Measurements from ENCODE around the gene OR4M1.
"Not testable (repeated sequence)": the region's sequence is repeated elsewhere in the genome, so short reads cannot be mapped to it uniquely, and the experiment has no call there.

OR4M1 gene

GRCh38 chr14:19771895-19772430 lies 1.3 kb upstream of the OR4M1 start:
- Histone ChIP-seq H3K79me2 (ENCODE audit: insufficient read depth, low read length) (no peaks in the 10 kb centered on the region), H3K27me3 (ENCODE audit: insufficient read depth, low read length) (no peaks in the 10 kb centered on the region), H3K9me3 (ENCODE audit: low read length) (0 out of 2 replicates have a peak, but pooled peaks cover 3% of the 10 kb centered on the region), H3K27ac (ENCODE audit: low read depth, low read length, poor library complexity, severe bottlenecking) (no peak overlapping the region), H3K9ac (ENCODE audit: low read length) (no peak overlapping the region), H3K4me1 (ENCODE audit: insufficient read depth, low read length, severe bottlenecking) (no peaks in the 10 kb centered on the region), H3K4me2 (ENCODE audit: low read length) (no peak overlapping the region), H3K9me2 (ENCODE audit: low read depth, low read length) (no peaks in the 10 kb centered on the region; the same call in 1 of the 2 replicates), H2AFZ (ENCODE audit: low read length) (no peak overlapping the region), H3K36me3 (ENCODE audit: insufficient read depth, low read length) (no peaks in the 10 kb centered on the region), H3F3A (ENCODE audit: insufficient read depth, low read length) (no peaks in the 10 kb centered on the region), H4K20me1 (ENCODE audit: insufficient read depth, low read length) (no peaks in the 10 kb centered on the region), H3K4me3 (ENCODE audit: low read depth, low read length, poor library complexity, severe bottlenecking) (no peak overlapping the region)
- TF ChIP-seq CTCF (IDR thresholded peaks at IDR 0.05; ENCODE audit: low read length) (no peak), EZH2 (IDR thresholded peaks at IDR 0.05; ENCODE audit: borderline replicate concordance, low read length) (no peak)

- not testable (repeated sequence) for H3K27me3 ChIP-seq (ENCODE audit: insufficient read depth, low read length); H3K4me3 ChIP-seq (ENCODE audit: low read depth, low read length, poor library complexity, severe bottlenecking); H3K9me2 ChIP-seq (ENCODE audit: low read depth, low read length); H3F3A ChIP-seq (ENCODE audit: insufficient read depth, low read length); H3K79me2 ChIP-seq (ENCODE audit: insufficient read depth, low read length); H3K9ac ChIP-seq (ENCODE audit: low read length); H3K36me3 ChIP-seq (ENCODE audit: insufficient read depth, low read length); H3K27ac ChIP-seq (ENCODE audit: low read depth, low read length, poor library complexity, severe bottlenecking); H3K4me2 ChIP-seq (ENCODE audit: low read length); H3K4me1 ChIP-seq (ENCODE audit: insufficient read depth, low read length, severe bottlenecking); H3K9me3 ChIP-seq (ENCODE audit: low read length); H4K20me1 ChIP-seq (ENCODE audit: insufficient read depth, low read length); H2AFZ ChIP-seq (ENCODE audit: low read length)
Measured at GRCh38 chr14:19772454-19772853, 850 bp upstream of the OR4M1 start.

- no peak overlapping the region for H3K9ac ChIP-seq (ENCODE audit: low read length)
- H3K79me2 ChIP-seq (ENCODE audit: insufficient read depth, low read length) = no peaks in the 10 kb centered on the region
- TF ChIP-seq CTCF (IDR thresholded peaks at IDR 0.05; ENCODE audit: low read length) = no peak
- no peak for TF ChIP-seq EZH2 (IDR thresholded peaks at IDR 0.05; ENCODE audit: borderline replicate concordance, low read length)
- H3K27me3 ChIP-seq (ENCODE audit: insufficient read depth, low read length) = no peaks in the 10 kb centered on the region
- no peaks in the 10 kb centered on the region for H4K20me1 ChIP-seq (ENCODE audit: insufficient read depth, low read length)
- no peak overlapping the region for H2AFZ ChIP-seq (ENCODE audit: low read length)
- H3K9me3 ChIP-seq (ENCODE audit: low read length) = 0 out of 2 replicates have a peak, but pooled peaks cover 3% of the 10 kb centered on the region
- no peaks in the 10 kb centered on the region for H3K4me1 ChIP-seq (ENCODE audit: insufficient read depth, low read length, severe bottlenecking)
- no peaks in the 10 kb centered on the region for H3K9me2 ChIP-seq (ENCODE audit: low read depth, low read length)
- H3K4me3 ChIP-seq (ENCODE audit: low read depth, low read length, poor library complexity, severe bottlenecking) = no peak overlapping the region
- H3K27ac ChIP-seq (ENCODE audit: low read depth, low read length, poor library complexity, severe bottlenecking) = no peak overlapping the region
- H3K4me2 ChIP-seq (ENCODE audit: low read length) = no peak overlapping the region
- no peaks in the 10 kb centered on the region for H3F3A ChIP-seq (ENCODE audit: insufficient read depth, low read length)
- no peaks in the 10 kb centered on the region for H3K36me3 ChIP-seq (ENCODE audit: insufficient read depth, low read length)
Measured at GRCh38 chr14:19775587-19775986, 2.3 kb downstream of the OR4M1 start.

- H3K4me1 ChIP-seq (ENCODE audit: insufficient read depth, low read length, severe bottlenecking); H3K9me2 ChIP-seq (ENCODE audit: low read depth, low read length); H2AFZ ChIP-seq (ENCODE audit: low read length); H3K27ac ChIP-seq (ENCODE audit: low read depth, low read length, poor library complexity, severe bottlenecking); H3K27me3 ChIP-seq (ENCODE audit: insufficient read depth, low read length); H3K4me3 ChIP-seq (ENCODE audit: low read depth, low read length, poor library complexity, severe bottlenecking); H4K20me1 ChIP-seq (ENCODE audit: insufficient read depth, low read length); H3K9me3 ChIP-seq (ENCODE audit: low read length); H3K9ac ChIP-seq (ENCODE audit: low read length); H3K4me2 ChIP-seq (ENCODE audit: low read length); H3K79me2 ChIP-seq (ENCODE audit: insufficient read depth, low read length); H3K36me3 ChIP-seq (ENCODE audit: insufficient read depth, low read length); H3F3A ChIP-seq (ENCODE audit: insufficient read depth, low read length): not testable (repeated sequence)
Measured at GRCh38 chr14:19785848-19786247, 12.5 kb downstream of the OR4M1 start.

- not testable (repeated sequence) for H3K9ac ChIP-seq (ENCODE audit: low read length); H3K9me3 ChIP-seq (ENCODE audit: low read length)
Measured at GRCh38 chr14:19787318-19787717, 14.0 kb downstream of the OR4M1 start.

GRCh38 chr14:19788150-19788549 lies 14.8 kb downstream of the OR4M1 start:
- H3F3A ChIP-seq (ENCODE audit: insufficient read depth, low read length); H3K36me3 ChIP-seq (ENCODE audit: insufficient read depth, low read length); H3K27me3 ChIP-seq (ENCODE audit: insufficient read depth, low read length); H2AFZ ChIP-seq (ENCODE audit: low read length); H3K4me2 ChIP-seq (ENCODE audit: low read length); H3K4me1 ChIP-seq (ENCODE audit: insufficient read depth, low read length, severe bottlenecking); H3K4me3 ChIP-seq (ENCODE audit: low read depth, low read length, poor library complexity, severe bottlenecking); H4K20me1 ChIP-seq (ENCODE audit: insufficient read depth, low read length); H3K27ac ChIP-seq (ENCODE audit: low read depth, low read length, poor library complexity, severe bottlenecking); H3K9me2 ChIP-seq (ENCODE audit: low read depth, low read length); H3K9me3 ChIP-seq (ENCODE audit: low read length); H3K79me2 ChIP-seq (ENCODE audit: insufficient read depth, low read length); H3K9ac ChIP-seq (ENCODE audit: low read length): not testable (repeated sequence)

More at GRCh38 chr14:19787318-19787717, 14.0 kb downstream of the OR4M1 start:
- not testable (repeated sequence) for H3K9me2 ChIP-seq (ENCODE audit: low read depth, low read length); H3K79me2 ChIP-seq (ENCODE audit: insufficient read depth, low read length); H2AFZ ChIP-seq (ENCODE audit: low read length); H3K4me3 ChIP-seq (ENCODE audit: low read depth, low read length, poor library complexity, severe bottlenecking); H3K4me1 ChIP-seq (ENCODE audit: insufficient read depth, low read length, severe bottlenecking); H3F3A ChIP-seq (ENCODE audit: insufficient read depth, low read length); H3K4me2 ChIP-seq (ENCODE audit: low read length); H4K20me1 ChIP-seq (ENCODE audit: insufficient read depth, low read length); H3K27me3 ChIP-seq (ENCODE audit: insufficient read depth, low read length); H3K27ac ChIP-seq (ENCODE audit: low read depth, low read length, poor library complexity, severe bottlenecking); H3K36me3 ChIP-seq (ENCODE audit: insufficient read depth, low read length)
